Raji (cell line): ENCODE results near the gene CDCA7.

Experiments
- POLR2A ChIP-seq: IDR thresholded peaks from 2 replicates; pipeline ENCODE4 v1.6.1; 2011; ENCODE audit warnings: low read depth, low read length, control low read depth; ENCODE audit not compliant: insufficient read depth

Gene CDCA7

GRCh38 chr2:173414823-173415322 lies 60.2 kb downstream of the CDCA7 start:
- no peak for TF ChIP-seq POLR2A

GRCh38 chr2:173415431-173416381 lies 61.0 kb downstream of the CDCA7 start:
- no peak for TF ChIP-seq POLR2A

GRCh38 chr2:173417341-173417740 lies 62.7 kb downstream of the CDCA7 start:
- TF ChIP-seq POLR2A = no peak

- no peak for TF ChIP-seq POLR2A
Measured at GRCh38 chr2:173417802-173418201, 63.1 kb downstream of the CDCA7 start.
